Lower lobe of right lung (tissue), 2 donors: Measurements from ENCODE around the gene ERG. TPM values are rescaled to one million over a fixed set of nuclear protein-coding genes. Genes with fewer than 3 reads are reported as not detected.

Experiments
- ATAC-seq, 2 donors: fragments of 200-7000 bp; cut with Tn5 transposase; one replicate each; pipeline ENCODE4 v1.9.1; 2020 to 2022; ENCODE audit warnings: mild to moderate bottlenecking in 2 of 2, moderate library complexity in 2 of 2
- DNase-seq: peaks from one replicate; pipeline ENCODE4 v3.0.0-alpha.2; 2020
- H3K27ac ChIP-seq: fragments of 200-600 bp; one replicate; pipeline ENCODE4 v1.8.0; 2022
- H3K27me3 ChIP-seq: fragments of 200-600 bp; one replicate; pipeline ENCODE4 v1.8.0; 2022; ENCODE audit warnings: low read depth
- H3K36me3 ChIP-seq: fragments of 200-600 bp; one replicate; pipeline ENCODE4 v1.8.0; 2022; ENCODE audit warnings: mild to moderate bottlenecking
- H3K4me1 ChIP-seq: fragments of 200-600 bp; one replicate; pipeline ENCODE4 v1.8.0; 2022
- H3K4me3 ChIP-seq: fragments of 200-600 bp; one replicate; pipeline ENCODE4 v1.8.0; 2022; ENCODE audit warnings: mild to moderate bottlenecking
- H3K9me3 ChIP-seq: fragments of 200-600 bp; one replicate; pipeline ENCODE4 v1.8.0; 2022
- intact Hi-C: fragments of 100-400 bp; cut with DNase I; formaldehyde crosslinking; loops from one replicate; pipeline ENCODE4 v1.11.0; 2022
- total RNA-seq: library from RNA; stranded (reverse); fragmentation: NEBNext Ultra II Directional; extraction: Animal tissue kit (Norgen Biotek cat#: 25700); gene quantifications from one replicate; pipeline ENCODE4 v1.2.1, GENCODE V29; 2021
- TF ChIP-seq, protein P1 (sequence below): fragments of 200-600 bp; IDR thresholded peaks from one replicate; pipeline ENCODE4 v1.8.0; 2022; ENCODE audit warnings: antibody characterized with exemption, mild to moderate bottlenecking
- donor health status: DM: no; HTN: yes; CAD: no; lungs with severe emphysema.

The ERG gene
- total RNA-seq, 1 donor from 2014 or later = 38.0 TPM

DNA sequence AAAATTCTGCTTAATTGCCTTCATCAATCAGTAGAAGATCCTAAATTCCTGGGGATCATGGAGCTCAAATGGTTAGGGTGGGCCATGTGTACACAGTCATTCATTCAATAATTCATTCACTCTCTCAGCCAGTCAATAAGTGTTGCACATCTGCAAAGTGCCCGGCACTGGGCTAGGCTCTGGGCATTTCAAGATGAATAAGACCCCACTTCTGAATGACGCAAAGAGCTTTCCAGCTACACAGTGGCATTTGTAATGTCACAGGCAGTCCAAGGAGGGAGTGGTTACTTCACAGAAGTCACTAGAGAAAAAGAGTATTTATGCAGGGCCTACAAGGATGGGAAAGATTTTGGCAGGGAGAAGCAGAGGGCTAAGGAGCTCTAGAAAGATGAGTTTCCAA is 148.3 kb downstream of the ERG start:
- Histone ChIP-seq H3K9me3 (no peaks in the 10 kb centered on the region), H3K4me1 (peaks cover 26% of the 10 kb centered on the region), H3K4me3 (no peak overlapping the region), H3K27ac (peak overlapping the region; percentile 24), H3K27me3 (no peaks in the 10 kb centered on the region), H3K36me3 (no peaks in the 10 kb centered on the region)
- TF ChIP-seq, protein P1, sequence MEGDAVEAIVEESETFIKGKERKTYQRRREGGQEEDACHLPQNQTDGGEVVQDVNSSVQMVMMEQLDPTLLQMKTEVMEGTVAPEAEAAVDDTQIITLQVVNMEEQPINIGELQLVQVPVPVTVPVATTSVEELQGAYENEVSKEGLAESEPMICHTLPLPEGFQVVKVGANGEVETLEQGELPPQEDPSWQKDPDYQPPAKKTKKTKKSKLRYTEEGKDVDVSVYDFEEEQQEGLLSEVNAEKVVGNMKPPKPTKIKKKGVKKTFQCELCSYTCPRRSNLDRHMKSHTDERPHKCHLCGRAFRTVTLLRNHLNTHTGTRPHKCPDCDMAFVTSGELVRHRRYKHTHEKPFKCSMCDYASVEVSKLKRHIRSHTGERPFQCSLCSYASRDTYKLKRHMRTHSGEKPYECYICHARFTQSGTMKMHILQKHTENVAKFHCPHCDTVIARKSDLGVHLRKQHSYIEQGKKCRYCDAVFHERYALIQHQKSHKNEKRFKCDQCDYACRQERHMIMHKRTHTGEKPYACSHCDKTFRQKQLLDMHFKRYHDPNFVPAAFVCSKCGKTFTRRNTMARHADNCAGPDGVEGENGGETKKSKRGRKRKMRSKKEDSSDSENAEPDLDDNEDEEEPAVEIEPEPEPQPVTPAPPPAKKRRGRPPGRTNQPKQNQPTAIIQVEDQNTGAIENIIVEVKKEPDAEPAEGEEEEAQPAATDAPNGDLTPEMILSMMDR = no peak
- intact Hi-C loops = loop anchor here (5.0 kb wide), 2 partner anchors 128 to 183 kb away; no protein-coding TSS in a partner anchor
- no peak for DNase-seq
- no peak for ATAC-seq

DNA sequence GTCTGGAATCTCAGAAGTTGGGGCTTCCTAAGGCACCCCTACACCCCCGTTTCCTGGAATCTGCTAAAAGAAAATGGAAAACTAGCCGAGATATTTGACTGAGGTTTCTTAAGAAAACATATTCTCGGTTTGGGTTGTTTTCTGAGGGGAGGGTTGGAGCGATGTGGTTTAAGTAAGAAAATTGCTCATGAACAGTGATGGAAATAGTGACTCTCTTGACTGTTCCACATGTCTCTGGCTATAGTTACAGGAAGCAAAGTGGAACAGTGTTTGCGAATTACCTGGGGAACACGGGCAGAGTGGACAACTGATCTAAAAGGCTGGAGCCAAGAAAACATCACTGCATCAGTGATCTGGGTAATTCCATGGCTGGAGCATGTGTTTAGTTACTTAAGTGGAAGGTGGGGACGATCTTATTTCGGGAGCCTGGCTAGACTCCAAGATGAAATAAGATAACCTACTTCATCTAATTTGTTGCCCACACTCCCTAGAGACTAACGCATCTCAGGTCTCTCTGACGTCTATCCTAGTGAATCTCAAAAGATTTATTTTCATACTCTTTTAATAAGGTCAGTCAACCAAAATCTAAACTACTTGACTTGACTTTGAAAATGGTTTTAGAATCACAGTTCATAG is 149.0 kb downstream of the ERG start:
- TF ChIP-seq, protein P1 = no peak
- ATAC-seq (peak; percentile 13 to 32), DNase-seq (no peak)
- H3K36me3 ChIP-seq = no peaks in the 10 kb centered on the region
- no peaks in the 10 kb centered on the region for H3K27me3 ChIP-seq
- H3K4me3 ChIP-seq = no peak overlapping the region
- H3K9me3 ChIP-seq = no peaks in the 10 kb centered on the region
- H3K4me1 ChIP-seq = peaks cover 30% of the 10 kb centered on the region
- intact Hi-C loops = loop anchor here (5.0 kb wide), 1 partner anchor 127 kb away; no protein-coding TSS in a partner anchor
- H3K27ac ChIP-seq = peak overlapping the region; percentile 15

DNA sequence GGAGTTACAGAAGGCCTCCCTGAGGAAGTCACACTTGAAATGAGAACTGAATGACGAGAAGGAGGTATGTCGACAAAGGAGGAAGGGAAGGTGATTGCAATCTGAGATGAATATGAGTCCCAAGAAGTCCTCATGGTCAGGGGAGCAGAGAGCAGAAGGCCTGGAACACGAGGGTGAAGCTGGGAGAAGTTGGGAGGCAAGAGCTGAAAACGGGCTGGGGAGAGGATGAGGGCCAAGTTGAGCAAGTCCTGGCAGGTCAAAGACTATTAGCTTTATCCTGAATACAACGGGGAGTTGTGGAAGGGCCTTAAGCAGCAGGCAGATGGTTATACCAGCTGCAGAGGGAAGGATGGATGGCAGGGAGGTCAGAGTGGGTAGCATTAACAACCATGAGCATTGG is 152.0 kb downstream of the ERG start:
- Histone ChIP-seq H3K4me1 (peaks cover 29% of the 10 kb centered on the region), H3K27ac (no peak overlapping the region), H3K27me3 (no peaks in the 10 kb centered on the region), H3K4me3 (no peak overlapping the region), H3K9me3 (no peaks in the 10 kb centered on the region), H3K36me3 (no peaks in the 10 kb centered on the region)
- ATAC-seq = no peak
- TF ChIP-seq, protein P1 = no peak
- no peak for DNase-seq
- intact Hi-C loops = loop anchor here (5.0 kb wide), 1 partner anchor 124 kb away; no protein-coding TSS in a partner anchor

DNA sequence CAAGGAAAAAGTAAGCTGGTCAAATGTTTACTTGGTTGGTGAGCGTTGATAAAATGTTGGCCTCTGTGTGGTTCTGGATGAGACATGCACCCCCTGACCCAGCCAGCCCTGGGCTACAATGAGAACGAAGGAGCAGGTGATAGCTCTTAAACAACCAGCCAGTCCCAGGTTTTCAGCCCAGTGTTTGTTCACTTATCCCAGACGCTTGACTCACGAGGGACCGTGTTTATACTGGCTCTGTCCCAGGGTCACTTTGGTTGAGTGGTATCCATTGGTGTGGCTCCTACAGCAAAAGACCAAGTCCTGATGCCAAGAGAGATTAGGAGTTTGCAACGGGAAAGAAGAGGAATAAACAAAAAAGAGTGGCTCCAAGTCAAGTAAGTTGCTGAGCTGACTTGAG is 154.6 kb downstream of the ERG start:
- Histone ChIP-seq H3K4me1 (peaks cover 17% of the 10 kb centered on the region), H3K9me3 (no peaks in the 10 kb centered on the region), H3K27ac (no peak overlapping the region), H3K4me3 (no peak overlapping the region), H3K36me3 (no peaks in the 10 kb centered on the region), H3K27me3 (no peaks in the 10 kb centered on the region)
- peak; percentile 76 for DNase-seq
- intact Hi-C loops = no loop called here
- peak; percentile 95 to 96 for ATAC-seq
- TF ChIP-seq, protein P1 = no peak

DNA sequence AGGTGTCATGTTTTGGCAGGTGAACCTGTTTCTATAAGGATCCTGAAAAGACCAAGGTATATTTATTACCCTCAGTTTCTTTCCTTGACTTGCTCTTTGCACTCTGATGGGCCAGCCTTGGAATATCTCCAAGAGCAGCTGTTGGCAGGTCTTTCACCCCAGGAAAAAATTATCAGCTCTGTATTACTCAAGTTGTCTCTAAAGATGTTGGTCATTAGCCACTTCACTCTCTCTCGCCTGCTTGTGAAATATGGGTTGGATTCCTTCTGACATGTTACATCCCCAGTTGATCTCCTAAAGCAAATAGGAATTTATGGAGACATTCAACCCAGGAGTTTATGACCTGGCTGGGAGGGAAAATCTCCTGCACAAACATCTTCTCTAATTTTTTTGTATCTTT is 155.5 kb downstream of the ERG start:
- ATAC-seq (peak in 1 of 2 donors; percentile 33), DNase-seq (no peak)
- H3K9me3 ChIP-seq = no peaks in the 10 kb centered on the region
- no peak overlapping the region for H3K4me3 ChIP-seq
- no peaks in the 10 kb centered on the region for H3K27me3 ChIP-seq
- H3K27ac ChIP-seq = peak overlapping the region; percentile 54
- intact Hi-C loops = no loop called here
- peaks cover 17% of the 10 kb centered on the region for H3K4me1 ChIP-seq
- no peaks in the 10 kb centered on the region for H3K36me3 ChIP-seq
- TF ChIP-seq, protein P1 = no peak
